Activated CD4-positive, alpha-beta T cell treated with anti-CD3 and anti-CD28 coated beads for 36 hours (primary cell): ENCODE data around the gene PPM1B. TPM values are rescaled to one million over a fixed set of nuclear protein-coding genes. Genes with fewer than 3 reads are reported as not detected.
"Not testable (repeated sequence)": the region's sequence is repeated elsewhere in the genome, so short reads cannot be mapped to it uniquely, and the experiment has no call there.

Source experiments
- ATAC-seq: fragments of 200-7000 bp; cut with Tn5 transposase; one replicate; pipeline ENCODE4 v1.10.0; 2021; ENCODE audit warnings: mild to moderate bottlenecking, moderate library complexity
- CTCF ChIA-PET: fragments of 350-600 bp; sonication (Branson Sonifier 250); formaldehyde crosslinking; loops from one replicate; lab custom pipeline; 2021; ENCODE audit warnings: antibody characterized with exemption; lab: Charles Lee
- POLR2A ChIA-PET: fragments of 350-600 bp; sonication (Branson Sonifier 250); formaldehyde crosslinking; loops from one replicate; lab custom pipeline; 2021; ENCODE audit warnings: antibody characterized with exemption, inconsistent platforms; lab: Charles Lee
- DNase-seq: peaks from one replicate; pipeline ENCODE4 v3.0.0-alpha.2; 2020
- H3K27ac Mint-ChIP-seq: one replicate; pipeline ENCODE4 v1.8.0; 2021; ENCODE audit warnings: mixed read lengths
- H3K27me3 Mint-ChIP-seq: one replicate; pipeline ENCODE4 v1.8.0; 2021; ENCODE audit warnings: mixed read lengths
- H3K36me3 Mint-ChIP-seq: one replicate; pipeline ENCODE4 v1.8.0; 2021; ENCODE audit warnings: low read depth, mixed read lengths
- H3K4me1 Mint-ChIP-seq: one replicate; pipeline ENCODE4 v1.8.0; 2021; ENCODE audit warnings: mixed read lengths
- H3K4me3 Mint-ChIP-seq: one replicate; pipeline ENCODE4 v1.8.0; 2021; ENCODE audit warnings: mild to moderate bottlenecking, moderate library complexity, mixed read lengths
- H3K9me3 Mint-ChIP-seq: one replicate; pipeline ENCODE4 v1.8.0; 2021; ENCODE audit warnings: low read depth, mixed read lengths
- intact Hi-C, 2 experiments: fragments of 100-400 bp; cut with DNase I in 1 of 2; cut with micrococcal nuclease in 1 of 2; formaldehyde crosslinking; loops; one replicate each; pipeline versions ENCODE4 v1.14.2 to v1.15.1; 2022 to 2024; cut with DNase I, micrococcal nuclease
- total RNA-seq, 2 experiments: library from RNA; stranded (reverse); gene quantifications; one replicate each; pipeline ENCODE4 v1.2.3, GENCODE V29; 2021

Gene PPM1B
- 10 to 100 TPM; 34.8 to 42.0 TPM for total RNA-seq

GRCh38 chr2:44168681-44169154 is at the start of gene PPM1B:
TSS of gene PPM1B (plus strand) at chr2:44168875. CDS start at chr2:44201200, 32,325 bp downstream.
- peak within 1 kb of the TSS; percentile 100 for H3K27ac Mint-ChIP-seq
- intact Hi-C loops = loop anchor here (1.0 to 5.0 kb wide), 12 partner anchors 46 to 1442 kb away; partner anchors contain the start of genes CAMKMT (in 2 of the 2), PREPL (in 2 of the 2), DYNC2LI1 (in 1 of the 2) and SRBD1 (in 1 of the 2)

GRCh38 chr2:44119878-44120277 is 48.8 kb upstream of the PPM1B start:
- Mint-ChIP-seq H3K36me3 (no peaks in the 10 kb centered on the region), H3K4me3 (no peak overlapping the region), H3K9me3 (no peaks in the 10 kb centered on the region), H3K4me1 (peaks cover 34% of the 10 kb centered on the region), H3K27ac (no peak overlapping the region), H3K27me3 (peaks cover 2% of the 10 kb centered on the region)
- CTCF ChIA-PET = interaction anchor here (0.5 to 1.4 kb wide), 5 partner anchors 24 to 123 kb away, joined by 3 to 4 read pairs (median 3); no protein-coding TSS in a partner anchor
- POLR2A ChIA-PET = interaction anchor here (1.1 kb wide), 1 partner anchor 242 kb away, joined by 3 read pairs; the partner anchor contains the start of gene CAMKMT
- intact Hi-C loops = loop anchor here (1.0 to 5.0 kb wide), 4 partner anchors 47 to 717 kb away; partner anchors contain the start of gene PPM1B (in 2 of the 2)
- DNase-seq = no peak
- ATAC-seq = no peak

More at GRCh38 chr2:44168681-44169154, at the start of gene PPM1B:
- DNase-seq (peak; percentile 100), ATAC-seq (peak; percentile 77)
- ChIA-PET POLR2A (interaction anchor here (0.9 to 1.7 kb wide), 5 partner anchors 13 to 193 kb away, joined by 3 to 8 read pairs (median 6); partner anchors contain the start of genes CAMKMT and PREPL), CTCF (no interaction called here)
- Mint-ChIP-seq H3K4me1 (peaks cover 34% of the 10 kb centered on the region), H3K27me3 (no peaks in the 10 kb centered on the region), H3K4me3 (peak within 1 kb of the TSS; percentile 94), H3K9me3 (peaks cover 7% of the 10 kb centered on the region), H3K36me3 (peaks cover 13% of the 10 kb centered on the region)

- ChIA-PET POLR2A (interaction anchor here (0.6 to 1.1 kb wide), 3 partner anchors 48 to 526 kb away, joined by 3 to 6 read pairs (median 3); partner anchors contain the start of gene CAMKMT), CTCF (interaction anchor here (0.5 to 1.4 kb wide), 7 partner anchors 9 to 123 kb away, joined by 3 to 4 read pairs (median 3); no protein-coding TSS in a partner anchor)
- peak; percentile 38 for DNase-seq
- Mint-ChIP-seq H3K27ac (no peak overlapping the region), H3K27me3 (peaks cover 2% of the 10 kb centered on the region), H3K9me3 (no peaks in the 10 kb centered on the region), H3K4me3 (no peak overlapping the region), H3K36me3 (no peaks in the 10 kb centered on the region), H3K4me1 (peaks cover 36% of the 10 kb centered on the region)
- peak; percentile 78 for ATAC-seq
- intact Hi-C loops = loop anchor here (1.0 to 5.0 kb wide), 4 partner anchors 47 to 716 kb away; partner anchors contain the start of gene PPM1B (in 2 of the 2)
Observed at GRCh38 chr2:44120428-44120827, 48.2 kb upstream of the PPM1B start.

- peaks cover 4% of the 10 kb centered on the region for H3K27me3 Mint-ChIP-seq
- DNase-seq (no peak), ATAC-seq (no peak)
- ChIA-PET CTCF (no interaction called here), POLR2A (no interaction called here)
- no peaks in the 10 kb centered on the region for H3K9me3 Mint-ChIP-seq
- intact Hi-C loops = loop anchor here (2.0 to 5.0 kb wide), 3 partner anchors 45 to 715 kb away; partner anchors contain the start of gene PPM1B (in 1 of the 2)
- no peak overlapping the region for H3K27ac Mint-ChIP-seq
- no peak overlapping the region for H3K4me3 Mint-ChIP-seq
- no peaks in the 10 kb centered on the region for H3K36me3 Mint-ChIP-seq
- H3K4me1 Mint-ChIP-seq = peaks cover 34% of the 10 kb centered on the region
Observed at GRCh38 chr2:44121899-44122298, 46.8 kb upstream of the PPM1B start.

- ATAC-seq = no peak
- intact Hi-C loops = loop anchor here (5.0 kb wide), 2 partner anchors 43 to 697 kb away; partner anchors contain the start of gene PPM1B (in 1 of the 2)
- Mint-ChIP-seq H3K36me3 (no peaks in the 10 kb centered on the region), H3K27me3 (peaks cover 2% of the 10 kb centered on the region), H3K4me3 (no peak overlapping the region), H3K4me1 (peaks cover 27% of the 10 kb centered on the region), H3K9me3 (no peaks in the 10 kb centered on the region), H3K27ac (no peak overlapping the region)
- ChIA-PET POLR2A (no interaction called here), CTCF (interaction anchor here (0.6 to 1.1 kb wide), 2 partner anchors 22 to 37 kb away, joined by 3 to 4 read pairs; no protein-coding TSS in a partner anchor)
- no peak for DNase-seq
Observed at GRCh38 chr2:44124500-44124899, 44.2 kb upstream of the PPM1B start.

GRCh38 chr2:44126106-44126797 is 42.4 kb upstream of the PPM1B start:
- Mint-ChIP-seq H3K9me3 (no peaks in the 10 kb centered on the region), H3K4me1 (peaks cover 16% of the 10 kb centered on the region), H3K4me3 (no peak overlapping the region), H3K36me3 (no peaks in the 10 kb centered on the region), H3K27me3 (peaks cover 2% of the 10 kb centered on the region), H3K27ac (no peak overlapping the region)
- intact Hi-C loops = no loop called here
- ATAC-seq = no peak
- POLR2A ChIA-PET = no interaction called here
- CTCF ChIA-PET = interaction anchor here (0.6 kb wide), 1 partner anchor 16 kb away, joined by 3 read pairs; no protein-coding TSS in a partner anchor
- no peak for DNase-seq

- peaks cover 1% of the 10 kb centered on the region for H3K36me3 Mint-ChIP-seq
- DNase-seq = no peak
- H3K27me3 Mint-ChIP-seq = peaks cover 7% of the 10 kb centered on the region
- ChIA-PET POLR2A (interaction anchor here (0.6 kb wide), 2 partner anchors 73 to 1581 kb away, joined by 3 to 5 read pairs; no protein-coding TSS in a partner anchor), CTCF (interaction anchor here (0.6 to 1.2 kb wide), 2 partner anchors 14 to 87 kb away, joined by 3 read pairs; no protein-coding TSS in a partner anchor)
- no peak for ATAC-seq
- H3K9me3 Mint-ChIP-seq = peaks cover 6% of the 10 kb centered on the region
- H3K4me1 Mint-ChIP-seq = peaks cover 4% of the 10 kb centered on the region
- intact Hi-C loops = no loop called here
- H3K27ac Mint-ChIP-seq = no peak overlapping the region
- no peak overlapping the region for H3K4me3 Mint-ChIP-seq
Observed at GRCh38 chr2:44130441-44130840, 38.2 kb upstream of the PPM1B start.

GRCh38 chr2:44131177-44131576 is 37.5 kb upstream of the PPM1B start:
- POLR2A ChIA-PET = no interaction called here
- ATAC-seq (no peak), DNase-seq (no peak)
- CTCF ChIA-PET = interaction anchor here (0.6 kb wide), 1 partner anchor 87 kb away, joined by 3 read pairs; no protein-coding TSS in a partner anchor
- H3K27ac Mint-ChIP-seq = no peak overlapping the region
- no peaks in the 10 kb centered on the region for H3K4me1 Mint-ChIP-seq
- peaks cover 5% of the 10 kb centered on the region for H3K27me3 Mint-ChIP-seq
- H3K4me3 Mint-ChIP-seq = no peak overlapping the region
- H3K36me3 Mint-ChIP-seq = peaks cover 1% of the 10 kb centered on the region
- H3K9me3 Mint-ChIP-seq = peaks cover 6% of the 10 kb centered on the region
- intact Hi-C loops = no loop called here

GRCh38 chr2:44133602-44134001 is 35.1 kb upstream of the PPM1B start:
- ATAC-seq, H3K36me3 Mint-ChIP-seq, H3K9me3 Mint-ChIP-seq, H3K27me3 Mint-ChIP-seq, H3K27ac Mint-ChIP-seq, H3K4me1 Mint-ChIP-seq, H3K4me3 Mint-ChIP-seq, POLR2A ChIA-PET, DNase-seq, CTCF ChIA-PET, intact Hi-C loops: not testable (repeated sequence)

- ATAC-seq (no peak), DNase-seq (no peak)
- Mint-ChIP-seq H3K9me3 (peaks cover 6% of the 10 kb centered on the region), H3K27ac (no peak overlapping the region), H3K4me3 (no peak overlapping the region), H3K27me3 (peaks cover 5% of the 10 kb centered on the region), H3K4me1 (peaks cover 4% of the 10 kb centered on the region), H3K36me3 (peaks cover 1% of the 10 kb centered on the region)
- intact Hi-C loops = no loop called here
- POLR2A ChIA-PET = no interaction called here
- CTCF ChIA-PET = no interaction called here
Observed at GRCh38 chr2:44134848-44135247, 33.8 kb upstream of the PPM1B start.

- intact Hi-C loops = no loop called here
- peaks cover 5% of the 10 kb centered on the region for H3K27me3 Mint-ChIP-seq
- H3K4me3 Mint-ChIP-seq = no peak overlapping the region
- peaks cover 4% of the 10 kb centered on the region for H3K4me1 Mint-ChIP-seq
- ATAC-seq = no peak
- no peak for DNase-seq
- H3K36me3 Mint-ChIP-seq = peaks cover 1% of the 10 kb centered on the region
- no peak overlapping the region for H3K27ac Mint-ChIP-seq
- peaks cover 6% of the 10 kb centered on the region for H3K9me3 Mint-ChIP-seq
- CTCF ChIA-PET = no interaction called here
- POLR2A ChIA-PET = no interaction called here
Observed at GRCh38 chr2:44135296-44135695, 33.4 kb upstream of the PPM1B start.
